ENCODE measurements around the gene ADAT1.
"Not testable (repeated sequence)": the region's sequence is repeated elsewhere in the genome, so short reads cannot be mapped to it uniquely, and the experiment has no call there.

- TF ChIP-seq EZH2 (IDR thresholded peaks at IDR 0.05); SRF (IDR thresholded peaks at IDR 0.05; ENCODE audit: low read depth); POLR2A (IDR thresholded peaks at IDR 0.05; ENCODE audit: borderline replicate concordance, extremely low read depth, insufficient read depth, insufficient read length); CEBPB (IDR thresholded peaks at IDR 0.05; ENCODE audit: low read depth); CTCF (IDR thresholded peaks at IDR 0.05 in 2 of 3, conservative IDR thresholded peaks at IDR 0.05 in 1 of 3; ENCODE audit: borderline replicate concordance in 1 of 3, insufficient read depth in 1 of 3, low read depth in 2 of 3, low read length in 2 of 3): not testable (repeated sequence)
Observed at GRCh38 chr16:75591927-75592326, 31.2 kb downstream of the ADAT1 start.
